ENCODE data around the gene CYLD.

GRCh38 chr16:50708373-50709060 is 33.4 kb upstream of the CYLD start:
- no peak for TF ChIP-seq CTCF (IDR thresholded peaks at IDR 0.05)
- TF ChIP-seq POLR2A (IDR thresholded peaks at IDR 0.05) = no peak

Data from heart left ventricle (tissue), 13 donors.